Measurements from ENCODE around the gene CRACDL.

Gene CRACDL

DNA sequence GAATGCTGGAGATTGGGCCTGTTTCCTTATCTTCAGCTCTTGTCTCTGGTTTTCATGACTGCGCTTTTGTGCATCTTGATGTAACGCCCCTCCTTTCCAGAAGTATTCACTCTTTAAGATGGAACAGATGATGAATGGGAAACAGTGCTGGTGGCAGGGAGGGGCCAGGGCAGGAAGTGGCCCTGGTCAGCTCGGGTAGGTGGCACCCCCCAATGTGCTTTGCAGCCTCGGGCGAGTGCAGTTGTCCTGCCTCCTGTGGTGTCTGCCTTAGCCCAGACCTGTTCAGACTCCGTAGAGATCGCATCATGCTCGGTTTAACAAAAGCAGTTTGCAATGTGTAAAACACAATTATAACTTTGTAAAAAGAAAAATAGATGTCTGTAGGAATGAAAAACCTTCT lies 188.1 kb downstream of the CRACDL start:
- Histone ChIP-seq H3K36me3 (ENCODE audit: insufficient read depth, low read depth, low read length) (no peaks in the 10 kb centered on the region), H3K9me3 (ENCODE audit: insufficient read depth, low read depth, low read length) (no peaks in the 10 kb centered on the region), H3K4me3 (ENCODE audit: low read length) (no peak overlapping the region), H3K27me3 (ENCODE audit: insufficient read depth, low read length) (no peaks in the 10 kb centered on the region), H3K9ac (ENCODE audit: low read depth, low read length) (no peak overlapping the region), H3K4me1 (ENCODE audit: insufficient read depth, low read length) (peaks cover 8% of the 10 kb centered on the region; the same call in 1 of the 2 replicates), H3K27ac (ENCODE audit: low read length) (no peak overlapping the region)

DNA sequence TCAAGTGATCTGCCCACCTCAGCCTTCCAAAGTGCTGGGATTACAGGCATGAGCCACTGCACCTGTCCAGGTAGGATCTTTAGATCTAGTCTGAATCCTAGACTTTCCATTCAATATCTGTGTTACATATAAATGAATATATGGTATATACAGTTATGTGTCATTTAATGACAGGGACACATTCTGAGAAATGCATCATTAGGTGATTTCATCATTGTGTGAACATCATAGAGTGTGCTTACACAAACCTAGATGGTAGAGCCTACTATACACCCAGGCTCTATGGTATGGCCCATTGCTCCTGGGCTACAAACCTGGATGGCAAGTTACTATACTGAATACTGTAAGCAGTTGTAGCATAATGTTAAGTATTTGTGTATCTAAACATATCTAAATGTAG lies 189.6 kb downstream of the CRACDL start:
- Histone ChIP-seq H3K27me3 (ENCODE audit: insufficient read depth, low read length) (no peaks in the 10 kb centered on the region), H3K4me1 (ENCODE audit: insufficient read depth, low read length) (peaks cover 8% of the 10 kb centered on the region; the same call in 1 of the 2 replicates), H3K9me3 (ENCODE audit: insufficient read depth, low read depth, low read length) (no peaks in the 10 kb centered on the region), H3K36me3 (ENCODE audit: insufficient read depth, low read depth, low read length) (no peaks in the 10 kb centered on the region), H3K4me3 (ENCODE audit: low read length) (no peak overlapping the region), H3K27ac (ENCODE audit: low read length) (no peak overlapping the region), H3K9ac (ENCODE audit: low read depth, low read length) (no peak overlapping the region)

DNA sequence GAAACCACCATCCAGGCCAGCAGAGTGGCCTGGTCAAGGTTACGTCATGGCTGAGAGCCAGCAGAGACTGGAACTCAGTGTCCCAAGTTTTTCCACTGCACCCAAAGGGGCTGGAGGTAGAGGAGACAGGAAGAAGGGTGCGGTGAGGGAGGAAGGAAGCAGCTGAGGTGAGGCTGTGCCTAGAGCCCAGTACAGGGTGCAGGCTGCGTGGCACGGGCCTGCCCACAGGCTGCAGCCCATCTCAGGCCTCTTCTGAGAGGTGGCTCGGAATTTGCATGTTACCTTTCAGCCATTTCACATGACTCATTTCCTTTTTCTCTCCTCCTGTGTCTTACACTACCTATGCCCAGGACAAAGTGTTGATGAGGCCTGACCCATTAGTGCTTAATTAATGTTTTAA lies 191.4 kb downstream of the CRACDL start:
- H3K27me3 ChIP-seq (ENCODE audit: insufficient read depth, low read length): no peaks in the 10 kb centered on the region
- H3K9ac ChIP-seq (ENCODE audit: low read depth, low read length): no peak overlapping the region
- peaks cover 8% of the 10 kb centered on the region; the same call in 1 of the 2 replicates for H3K4me1 ChIP-seq (ENCODE audit: insufficient read depth, low read length)
- no peaks in the 10 kb centered on the region for H3K36me3 ChIP-seq (ENCODE audit: insufficient read depth, low read depth, low read length)
- H3K27ac ChIP-seq (ENCODE audit: low read length): no peak overlapping the region
- H3K9me3 ChIP-seq (ENCODE audit: insufficient read depth, low read depth, low read length): no peaks in the 10 kb centered on the region
- H3K4me3 ChIP-seq (ENCODE audit: low read length): no peak overlapping the region

Measured in iPS-20b (cell line).